ENCODE results near the gene FUT7. TPM values are rescaled to one million over a fixed set of nuclear protein-coding genes. Genes with fewer than 3 reads are reported as not detected.

The FUT7 gene
- total RNA-seq, 4 donors from 2014 or later: 0.60 TPM; not detected in 3

DNA sequence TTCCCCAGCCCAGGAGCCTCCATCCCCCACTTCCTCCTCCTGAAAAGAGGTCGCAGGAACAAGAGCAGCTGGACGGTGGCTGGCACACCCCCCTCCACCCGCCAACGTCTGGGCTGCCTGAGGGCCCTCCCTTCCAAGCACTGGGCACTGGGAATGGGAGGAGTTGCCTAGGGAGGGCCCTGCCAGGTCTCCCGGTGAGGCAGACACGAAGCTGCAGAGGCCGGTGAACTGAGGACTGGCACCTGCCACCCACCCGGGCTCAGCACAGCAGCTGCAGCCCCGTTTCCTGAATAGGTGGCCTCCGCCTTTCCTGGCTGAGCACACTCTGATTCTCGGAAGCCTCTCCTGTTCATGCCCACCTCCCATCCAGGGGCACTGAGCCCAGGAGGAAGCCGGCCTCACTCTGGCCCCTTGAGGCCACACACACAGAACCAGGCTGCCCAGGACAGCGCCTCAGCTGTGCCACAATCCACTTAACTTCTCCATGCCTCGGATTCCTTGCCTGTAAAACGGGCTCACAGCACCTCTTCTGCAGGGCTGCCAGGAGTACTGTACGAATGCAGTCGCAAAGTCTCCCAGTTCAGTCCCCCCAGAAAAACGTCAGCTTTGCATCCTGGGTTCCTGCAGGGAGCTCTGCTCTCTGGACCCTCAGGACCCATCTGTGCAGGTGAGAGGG lies 12.8 kb upstream of the FUT7 start:
- no peak for DNase-seq (ENCODE audit: low spot score in 2 of 2)
- H3K27me3 ChIP-seq: peaks cover 0 to 17% of the 10 kb centered on the region in 2 donors
- TF ChIP-seq EP300 (IDR thresholded peaks at IDR 0.05) (no peak), POLR2A (IDR thresholded peaks at IDR 0.05) (no peak), CTCF (IDR thresholded peaks at IDR 0.05) (no peak)
- H3K27ac ChIP-seq: peak overlapping the region in 2 of 4 donors; percentile 45 to 75
- 24 to 31% methylated on average over 6 to 18 of the region's 18 CpGs for WGBS, 2 donors
- peaks cover 0 to 52% (median 25%) of the 10 kb centered on the region in 4 donors for H3K4me1 ChIP-seq
- H3K36me3 ChIP-seq: peaks cover 0 to 25% (median 0%) of the 10 kb centered on the region in 3 donors
- H3K4me3 ChIP-seq: peak overlapping the region; percentile 25 to 76 (median 54)
- no peaks in the 10 kb centered on the region for H3K9me3 ChIP-seq

DNA sequence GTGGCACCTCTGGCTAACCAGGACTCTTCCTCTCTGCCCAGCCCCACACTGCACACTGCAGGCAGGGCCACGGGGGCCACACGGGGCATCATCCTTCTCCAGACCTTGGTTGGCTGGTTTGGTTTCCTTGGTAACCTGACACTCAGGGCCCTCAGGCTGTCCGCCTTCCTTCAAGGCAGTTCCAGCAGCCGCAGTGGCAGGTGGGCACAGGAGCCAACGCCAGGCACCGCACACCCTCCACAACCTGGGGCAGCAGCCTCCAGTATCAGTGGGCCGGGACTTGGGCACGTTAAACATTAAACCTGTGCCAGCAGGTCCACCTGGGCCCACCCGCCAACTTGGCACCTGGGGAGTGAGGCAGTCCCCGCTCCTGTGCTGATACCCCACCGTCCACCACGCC lies 12.1 kb upstream of the FUT7 start:
- H3K27ac ChIP-seq: peak overlapping the region in 1 of 4 donors; percentile 67
- H3K4me3 ChIP-seq: peak overlapping the region in 1 of 4 donors; percentile 76
- WGBS, 2 donors: 38 to 72% methylated on average over 4 to 12 of the region's 12 CpGs
- peaks cover 0 to 46% (median 24%) of the 10 kb centered on the region in 4 donors for H3K4me1 ChIP-seq
- H3K27me3 ChIP-seq: peaks cover 0 to 11% of the 10 kb centered on the region in 2 donors
- DNase-seq (ENCODE audit: low spot score in 2 of 2): no peak
- H3K36me3 ChIP-seq: peaks cover 0 to 31% (median 0%) of the 10 kb centered on the region in 3 donors
- H3K9me3 ChIP-seq: no peaks in the 10 kb centered on the region
- TF ChIP-seq POLR2A (IDR thresholded peaks at IDR 0.05) (no peak), EP300 (IDR thresholded peaks at IDR 0.05) (no peak), CTCF (IDR thresholded peaks at IDR 0.05) (no peak)

- peaks cover 0 to 40% (median 24%) of the 10 kb centered on the region in 4 donors for H3K4me1 ChIP-seq
- peak overlapping the region in 1 of 4 donors; percentile 67 for H3K27ac ChIP-seq
- WGBS, 2 donors: 68 to 69% methylated on average over 25 to 27 of the region's 36 CpGs
- DNase-seq (ENCODE audit: low spot score in 2 of 2): no peak
- TF ChIP-seq CTCF (IDR thresholded peaks at IDR 0.05): no peak
- TF ChIP-seq POLR2A (IDR thresholded peaks at IDR 0.05): no peak
- no peak for TF ChIP-seq EP300 (IDR thresholded peaks at IDR 0.05)
- H3K27me3 ChIP-seq: peaks cover 0 to 1% of the 10 kb centered on the region in 2 donors
- H3K4me3 ChIP-seq: peak overlapping the region in 2 of 4 donors; percentile 9 to 76
- no peaks in the 10 kb centered on the region for H3K9me3 ChIP-seq
- peaks cover 0 to 41% (median 0%) of the 10 kb centered on the region in 3 donors for H3K36me3 ChIP-seq
Observed at GRCh38 chr9:137042751-137043727, 11.2 kb upstream of the FUT7 start.

- no peak for DNase-seq (ENCODE audit: low spot score in 2 of 2)
- Histone ChIP-seq H3K4me1 (peaks cover 0 to 32% (median 18%) of the 10 kb centered on the region in 4 donors), H3K36me3 (peaks cover 0 to 52% (median 0%) of the 10 kb centered on the region in 3 donors), H3K9me3 (no peaks in the 10 kb centered on the region), H3K27me3 (no peaks in the 10 kb centered on the region), H3K27ac (no peak overlapping the region), H3K4me3 (peak overlapping the region in 1 of 4 donors; percentile 23)
- 45 to 55% methylated on average over 10 of the region's 16 CpGs for WGBS, 2 donors
- TF ChIP-seq CTCF (IDR thresholded peaks at IDR 0.05) (no peak), EP300 (IDR thresholded peaks at IDR 0.05) (no peak), POLR2A (IDR thresholded peaks at IDR 0.05) (no peak)
Observed at GRCh38 chr9:137041124-137041523, 9.2 kb upstream of the FUT7 start.

Measured in tibial nerve (tissue), 4 donors.